ENCODE measurements around the gene MTCL1. TPM values are rescaled to one million over a fixed set of nuclear protein-coding genes. Genes with fewer than 3 reads are reported as not detected.

MTCL1 gene
- total RNA-seq, 1 experiment from 2014 or later: 297 TPM

- peak overlapping the region; percentile 90 for H3K27ac Mint-ChIP-seq (ENCODE audit: unreplicated experiment)
- CTCF ChIA-PET: interaction anchor here (0.6 to 1.5 kb wide), 2 partner anchors 112 to 190 kb away, joined by 5 read pairs; no protein-coding TSS in a partner anchor
- intact Hi-C loops (cut with micrococcal nuclease; ENCODE audit: unreplicated experiment): loop anchor here (2.0 kb wide), 2 partner anchors 47 to 167 kb away; no protein-coding TSS in a partner anchor
- peaks cover 91% of the 10 kb centered on the region for H3K36me3 Mint-ChIP-seq (ENCODE audit: insufficient read depth, unreplicated experiment)
- peaks cover 90% of the 10 kb centered on the region for H3K4me1 Mint-ChIP-seq (ENCODE audit: low read depth, unreplicated experiment)
- H3K27me3 Mint-ChIP-seq (ENCODE audit: unreplicated experiment): no peaks in the 10 kb centered on the region
- BruUV-seq (replicated peaks): no TSS peak
- TF ChIP-seq CTCF (IDR thresholded peaks at IDR 0.05; ENCODE audit: unreplicated experiment): no peak
- no peaks in the 10 kb centered on the region for H3K9me3 Mint-ChIP-seq (ENCODE audit: low read depth, unreplicated experiment)
- H3K4me3 Mint-ChIP-seq (ENCODE audit: low read depth, unreplicated experiment): peak overlapping the region; percentile 7
- no peak for DNase-seq
Observed at GRCh38 chr18:8793445-8794155, 88.2 kb downstream of the MTCL1 start.

GRCh38 chr18:8794156-8794933 is 89.0 kb downstream of the MTCL1 start:
- Mint-ChIP-seq H3K4me1 (ENCODE audit: low read depth, unreplicated experiment) (peaks cover 89% of the 10 kb centered on the region), H3K9me3 (ENCODE audit: low read depth, unreplicated experiment) (no peaks in the 10 kb centered on the region), H3K27ac (ENCODE audit: unreplicated experiment) (peak overlapping the region; percentile 90), H3K27me3 (ENCODE audit: unreplicated experiment) (no peaks in the 10 kb centered on the region), H3K36me3 (ENCODE audit: insufficient read depth, unreplicated experiment) (peaks cover 91% of the 10 kb centered on the region), H3K4me3 (ENCODE audit: low read depth, unreplicated experiment) (peak overlapping the region; percentile 7)
- intact Hi-C loops (cut with micrococcal nuclease; ENCODE audit: unreplicated experiment): loop anchor here (2.0 kb wide), 2 partner anchors 48 to 166 kb away; no protein-coding TSS in a partner anchor
- BruUV-seq (replicated peaks): no TSS peak
- DNase-seq: peak; percentile 43
- CTCF ChIA-PET: interaction anchor here (1.5 kb wide), 1 partner anchor 189 kb away, joined by 5 read pairs; no protein-coding TSS in a partner anchor
- no peak for TF ChIP-seq CTCF (IDR thresholded peaks at IDR 0.05; ENCODE audit: unreplicated experiment)

GRCh38 chr18:8794934-8795280 is 89.6 kb downstream of the MTCL1 start:
- Mint-ChIP-seq H3K4me1 (ENCODE audit: low read depth, unreplicated experiment) (peaks cover 87% of the 10 kb centered on the region), H3K4me3 (ENCODE audit: low read depth, unreplicated experiment) (peak overlapping the region; percentile 7), H3K27ac (ENCODE audit: unreplicated experiment) (peak overlapping the region; percentile 90), H3K36me3 (ENCODE audit: insufficient read depth, unreplicated experiment) (peaks cover 90% of the 10 kb centered on the region), H3K27me3 (ENCODE audit: unreplicated experiment) (no peaks in the 10 kb centered on the region), H3K9me3 (ENCODE audit: low read depth, unreplicated experiment) (no peaks in the 10 kb centered on the region)
- no peak for TF ChIP-seq CTCF (IDR thresholded peaks at IDR 0.05; ENCODE audit: unreplicated experiment)
- intact Hi-C loops (cut with micrococcal nuclease; ENCODE audit: unreplicated experiment): loop anchor here (2.0 to 5.0 kb wide), 5 partner anchors 48 to 187 kb away; partner anchors contain the start of gene MTCL1
- BruUV-seq (replicated peaks): no TSS peak
- CTCF ChIA-PET: interaction anchor here (1.5 kb wide), 1 partner anchor 189 kb away, joined by 5 read pairs; no protein-coding TSS in a partner anchor
- peak; percentile 18 for DNase-seq

GRCh38 chr18:8795586-8796325 is 90.4 kb downstream of the MTCL1 start:
- CTCF ChIA-PET: no interaction called here
- DNase-seq: no peak
- H3K36me3 Mint-ChIP-seq (ENCODE audit: insufficient read depth, unreplicated experiment): peaks cover 91% of the 10 kb centered on the region
- peak overlapping the region; percentile 90 for H3K27ac Mint-ChIP-seq (ENCODE audit: unreplicated experiment)
- BruUV-seq (replicated peaks): no TSS peak
- peaks cover 91% of the 10 kb centered on the region for H3K4me1 Mint-ChIP-seq (ENCODE audit: low read depth, unreplicated experiment)
- H3K9me3 Mint-ChIP-seq (ENCODE audit: low read depth, unreplicated experiment): no peaks in the 10 kb centered on the region
- peak overlapping the region; percentile 28 for H3K4me3 Mint-ChIP-seq (ENCODE audit: low read depth, unreplicated experiment)
- intact Hi-C loops (cut with micrococcal nuclease; ENCODE audit: unreplicated experiment): loop anchor here (2.0 to 5.0 kb wide), 5 partner anchors 49 to 187 kb away; partner anchors contain the start of gene MTCL1
- TF ChIP-seq CTCF (IDR thresholded peaks at IDR 0.05; ENCODE audit: unreplicated experiment): no peak
- no peaks in the 10 kb centered on the region for H3K27me3 Mint-ChIP-seq (ENCODE audit: unreplicated experiment)

Data from Calu3 (cell line).